Tibial nerve (tissue), 4 donors: ENCODE data around the gene NUDT22. TPM values are rescaled to one million over a fixed set of nuclear protein-coding genes. Genes with fewer than 3 reads are reported as not detected.

Source experiments
- DNase-seq, 2 donors: peaks; one replicate each; pipeline ENCODE4 v3.0.0-alpha.2; 2019; ENCODE audit warnings: low spot score in 2 of 2
- H3K27ac ChIP-seq, 4 donors: fragments of 200-600 bp; sonication (generic) in 3 of 4; one replicate each; pipeline ENCODE4 v1.5.1; 2017 to 2019; ENCODE audit warnings: mild to moderate bottlenecking in 1 of 4
- H3K27me3 ChIP-seq, 2 donors: fragments of 200-600 bp; sonication (generic) in 1 of 2; one replicate each; pipeline versions ENCODE4 v1.5.1 to v1.6.0; 2017 to 2019
- H3K36me3 ChIP-seq, 3 donors: fragments of 200-600 bp; sonication (generic); one replicate each; pipeline ENCODE4 v1.5.1; 2018 to 2019
- H3K4me1 ChIP-seq, 4 donors: fragments of 200-600 bp; sonication (generic) in 3 of 4; one replicate each; pipeline ENCODE4 v1.5.1; 2017 to 2019
- H3K4me3 ChIP-seq, 4 donors: fragments of 200-600 bp; sonication (generic) in 3 of 4; one replicate each; pipeline ENCODE4 v1.5.1; 2017 to 2019; ENCODE audit warnings: mild to moderate bottlenecking in 1 of 4, moderate library complexity in 1 of 4
- H3K9me3 ChIP-seq, 4 donors: fragments of 200-600 bp; sonication (generic) in 3 of 4; one replicate each; pipeline ENCODE4 v1.5.1; 2017 to 2019
- EP300 ChIP-seq, 2 donors: sonication (generic); formaldehyde crosslinking; IDR thresholded peaks; one replicate each; pipeline ENCODE4 v1.6.1; 2017; ENCODE audit warnings: antibody characterized with exemption in 2 of 2, mild to moderate bottlenecking in 1 of 2
- POLR2A ChIP-seq, 2 donors: fragments of 450-650 bp; IDR thresholded peaks; one replicate each; pipeline ENCODE4 v1.6.1; 2017; ENCODE audit warnings: antibody characterized with exemption in 2 of 2, mild to moderate bottlenecking in 2 of 2, moderate library complexity in 2 of 2
- WGBS, 2 donors: methylation state at CpG; one replicate each; pipeline ENCODE4 v1.1.5; 2018; 5-methylcytosine and 5-hydroxymethylcytosine counted together
- total RNA-seq, 4 donors: library from RNA; depleted of rRNA; stranded (reverse); fragments of >200 nt; gene quantifications; one replicate each; pipeline ENCODE4 v1.1.0, GENCODE V29; 2016
- TF ChIP-seq, protein P1 (sequence below), 5 experiments: fragments of 200-600 bp in 3 of 5; fragments of 450-650 bp in 2 of 5; sonication (generic) in 3 of 5; IDR thresholded peaks; one replicate each; pipeline ENCODE4 v1.5.1; 2016 to 2019; ENCODE audit warnings: antibody characterized with exemption in 5 of 5, mild to moderate bottlenecking in 3 of 5, moderate library complexity in 2 of 5

Gene NUDT22
- total RNA-seq, 4 donors from 2014 or later, result 33.0 to 83.7 (median 60.2) TPM

DNA sequence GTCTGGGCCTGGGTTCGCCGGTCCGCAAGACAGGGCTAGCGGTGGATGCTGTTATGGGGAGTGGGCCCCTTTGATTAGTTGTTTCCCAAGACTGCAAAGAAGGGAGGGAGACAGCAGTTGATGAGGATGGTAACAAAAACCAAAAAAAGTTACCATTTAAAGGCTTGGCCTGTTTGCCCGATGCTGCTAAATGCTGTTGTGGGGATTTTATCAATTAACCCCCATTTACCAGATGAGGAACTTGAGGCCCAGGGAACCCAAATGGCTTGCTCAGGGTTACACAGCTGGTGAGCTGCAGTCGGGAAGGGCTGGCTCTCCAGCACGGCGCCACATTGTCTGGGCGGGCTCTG, 3.4 kb upstream of the NUDT22 start:
- peaks cover 0 to 39% (median 0%) of the 10 kb centered on the region in 3 donors for H3K36me3 ChIP-seq
- TF ChIP-seq EP300 (IDR thresholded peaks at IDR 0.05) (no peak), POLR2A (IDR thresholded peaks at IDR 0.05) (no peak)
- TF ChIP-seq, protein P1, sequence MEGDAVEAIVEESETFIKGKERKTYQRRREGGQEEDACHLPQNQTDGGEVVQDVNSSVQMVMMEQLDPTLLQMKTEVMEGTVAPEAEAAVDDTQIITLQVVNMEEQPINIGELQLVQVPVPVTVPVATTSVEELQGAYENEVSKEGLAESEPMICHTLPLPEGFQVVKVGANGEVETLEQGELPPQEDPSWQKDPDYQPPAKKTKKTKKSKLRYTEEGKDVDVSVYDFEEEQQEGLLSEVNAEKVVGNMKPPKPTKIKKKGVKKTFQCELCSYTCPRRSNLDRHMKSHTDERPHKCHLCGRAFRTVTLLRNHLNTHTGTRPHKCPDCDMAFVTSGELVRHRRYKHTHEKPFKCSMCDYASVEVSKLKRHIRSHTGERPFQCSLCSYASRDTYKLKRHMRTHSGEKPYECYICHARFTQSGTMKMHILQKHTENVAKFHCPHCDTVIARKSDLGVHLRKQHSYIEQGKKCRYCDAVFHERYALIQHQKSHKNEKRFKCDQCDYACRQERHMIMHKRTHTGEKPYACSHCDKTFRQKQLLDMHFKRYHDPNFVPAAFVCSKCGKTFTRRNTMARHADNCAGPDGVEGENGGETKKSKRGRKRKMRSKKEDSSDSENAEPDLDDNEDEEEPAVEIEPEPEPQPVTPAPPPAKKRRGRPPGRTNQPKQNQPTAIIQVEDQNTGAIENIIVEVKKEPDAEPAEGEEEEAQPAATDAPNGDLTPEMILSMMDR (IDR thresholded peaks at IDR 0.05), result no peak
- no peak for DNase-seq
- no peak overlapping the region for H3K4me3 ChIP-seq
- H3K9me3 ChIP-seq, result no peaks in the 10 kb centered on the region
- no peaks in the 10 kb centered on the region for H3K27me3 ChIP-seq
- 67 to 80% methylated on average over 9 of the region's 9 CpGs for WGBS, 2 donors
- H3K27ac ChIP-seq, result no peak overlapping the region
- H3K4me1 ChIP-seq, result peaks cover 0 to 28% (median 14%) of the 10 kb centered on the region in 4 donors

- no peak overlapping the region for H3K4me3 ChIP-seq
- peaks cover 0 to 32% (median 17%) of the 10 kb centered on the region in 4 donors for H3K4me1 ChIP-seq
- no peak overlapping the region for H3K27ac ChIP-seq
- TF ChIP-seq EP300 (IDR thresholded peaks at IDR 0.05), result no peak
- TF ChIP-seq, protein P1 (IDR thresholded peaks at IDR 0.05), result no peak
- TF ChIP-seq POLR2A (IDR thresholded peaks at IDR 0.05), result no peak
- DNase-seq, result no peak
- H3K36me3 ChIP-seq, result peaks cover 0 to 39% (median 0%) of the 10 kb centered on the region in 3 donors
- WGBS, 2 donors, result 81 to 83% methylated on average over 23 to 24 of the region's 24 CpGs
- H3K27me3 ChIP-seq, result no peaks in the 10 kb centered on the region
- H3K9me3 ChIP-seq, result no peaks in the 10 kb centered on the region
Measured at GRCh38 chr11:64223001-64223651, 2.9 kb upstream of the NUDT22 start.

DNA sequence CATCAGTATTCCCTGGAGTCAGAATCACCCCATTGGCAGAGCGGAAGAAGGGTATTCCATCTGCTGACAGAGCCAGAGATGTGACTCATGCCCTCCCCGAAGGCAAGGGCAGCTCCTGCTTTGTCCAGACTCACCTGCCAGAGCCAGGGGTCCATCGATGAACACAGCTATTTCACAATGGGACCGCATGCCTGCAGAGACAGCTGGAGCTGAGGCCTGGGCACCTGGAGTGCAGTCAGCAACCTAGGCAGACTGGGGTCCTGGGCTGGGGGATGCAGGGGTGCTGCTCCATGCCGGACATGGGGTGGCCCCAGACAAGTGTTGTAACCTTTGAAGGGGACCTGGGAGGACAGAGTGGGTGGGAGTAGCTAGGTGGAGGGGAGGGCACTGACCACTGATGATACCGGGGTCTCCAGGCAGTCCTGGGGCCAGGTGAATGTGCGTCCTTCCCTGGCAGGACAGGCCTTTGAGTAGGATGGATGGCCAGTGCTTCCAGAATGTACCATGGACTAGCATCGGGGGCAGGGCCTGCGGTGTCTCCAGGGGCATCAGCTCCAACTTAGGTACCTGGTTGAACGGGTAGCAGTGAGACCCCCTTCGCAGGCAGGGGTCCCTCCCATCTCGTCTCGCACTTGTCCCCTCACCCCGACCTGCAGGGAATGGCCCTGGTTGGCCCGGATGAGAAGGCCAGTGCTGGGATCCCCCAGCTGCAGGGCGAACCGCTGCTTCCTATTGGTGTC, 1.8 kb upstream of the NUDT22 start:
- no peak for DNase-seq
- Histone ChIP-seq H3K4me3 (no peak overlapping the region), H3K4me1 (peaks cover 0 to 38% (median 22%) of the 10 kb centered on the region in 4 donors), H3K36me3 (peaks cover 0 to 38% (median 0%) of the 10 kb centered on the region in 3 donors), H3K27me3 (no peaks in the 10 kb centered on the region), H3K9me3 (no peaks in the 10 kb centered on the region), H3K27ac (no peak overlapping the region)
- WGBS, 2 donors, result 83 to 88% methylated on average over 12 to 15 of the region's 17 CpGs
- TF ChIP-seq EP300 (IDR thresholded peaks at IDR 0.05) (no peak), POLR2A (IDR thresholded peaks at IDR 0.05) (no peak)
- TF ChIP-seq, protein P1 (IDR thresholded peaks at IDR 0.05), result no peak

- DNase-seq, result no peak
- peak overlapping the region; percentile 56 to 91 (median 80) for H3K4me3 ChIP-seq
- 54 to 55% methylated on average over 21 of the region's 22 CpGs for WGBS, 2 donors
- H3K27ac ChIP-seq, result peak overlapping the region; percentile 84 to 96 (median 91)
- H3K36me3 ChIP-seq, result peaks cover 0 to 32% (median 0%) of the 10 kb centered on the region in 3 donors
- no peaks in the 10 kb centered on the region for H3K9me3 ChIP-seq
- TF ChIP-seq EP300 (IDR thresholded peaks at IDR 0.05) (no peak), POLR2A (IDR thresholded peaks at IDR 0.05) (no peak)
- TF ChIP-seq, protein P1 (IDR thresholded peaks at IDR 0.05), result no peak
- H3K4me1 ChIP-seq, result peaks cover 0 to 45% (median 28%) of the 10 kb centered on the region in 4 donors
- H3K27me3 ChIP-seq, result no peaks in the 10 kb centered on the region
Measured at GRCh38 chr11:64224891-64225607, 1.0 kb upstream of the NUDT22 start.
